ENCODE data around the gene MTFMT. TPM values are rescaled to one million over a fixed set of nuclear protein-coding genes. Genes with fewer than 3 reads are reported as not detected.

The MTFMT gene
- total RNA-seq, 1 experiment from 2014 or later: 30.4 TPM

DNA sequence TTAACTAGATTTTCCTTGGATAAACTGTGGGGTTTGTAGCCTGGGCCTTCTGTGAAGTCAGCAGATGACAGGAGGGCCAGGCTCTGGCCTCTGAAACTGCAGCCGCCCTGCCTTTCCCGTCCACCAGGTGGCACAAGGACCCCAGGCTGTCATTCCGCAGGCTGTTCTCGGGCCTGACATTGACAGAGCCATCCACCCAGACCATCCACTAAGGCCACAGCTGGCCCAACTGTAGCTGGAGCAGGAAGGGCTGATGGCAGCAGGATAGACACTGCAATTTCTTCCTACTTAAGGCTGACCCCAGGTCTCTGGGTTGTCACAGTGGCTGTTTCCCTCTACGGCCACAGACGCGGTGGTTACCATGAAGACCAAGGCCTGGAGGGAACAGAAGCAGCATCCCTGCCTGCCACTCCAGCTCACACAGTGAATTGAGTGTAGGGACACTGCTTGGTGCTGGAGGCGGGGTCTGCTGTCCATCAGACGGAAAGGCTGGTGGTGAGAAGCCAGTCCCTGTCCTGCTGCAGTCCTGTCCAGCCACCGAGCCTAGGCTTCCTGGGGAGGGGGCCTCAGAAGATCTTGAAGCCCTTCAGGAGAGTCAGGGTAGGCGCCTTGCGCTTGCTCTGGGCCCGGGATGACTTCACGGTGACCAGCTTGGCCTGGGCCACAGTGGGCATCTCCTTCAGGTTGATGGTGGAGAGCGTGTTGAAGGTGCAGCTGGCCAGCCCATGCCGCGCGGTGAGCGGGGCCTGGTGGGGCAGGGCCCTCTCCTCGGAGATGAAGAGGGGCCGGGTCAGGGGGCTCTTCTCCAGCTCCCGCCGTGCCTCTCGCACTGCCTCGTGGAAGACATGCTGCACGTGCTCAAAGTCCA, 25.1 kb upstream of the MTFMT start:
- Histone ChIP-seq H2AFZ (ENCODE audit: low read depth, low read length, poor library complexity, severe bottlenecking) (no peak overlapping the region), H3K79me2 (ENCODE audit: insufficient read depth, low read length) (no peaks in the 10 kb centered on the region), H3K36me3 (ENCODE audit: control insufficient read depth in 1 of 2, insufficient read depth in 2 of 2, low read length in 2 of 2) (no peaks in the 10 kb centered on the region), H3K4me2 (ENCODE audit: low read length) (peak overlapping the region; percentile 19; the same call in 1 of the 2 replicates), H3K9ac (ENCODE audit: low read length) (no peak overlapping the region), H3K4me1 (ENCODE audit: control insufficient read depth in 1 of 2, insufficient read depth in 2 of 2, low read length in 2 of 2) (peaks cover 25 to 42% of the 10 kb centered on the region in 2 experiments), H3K9me3 (ENCODE audit: control insufficient read depth in 1 of 2, insufficient read depth in 1 of 2, low read depth in 1 of 2, low read length in 2 of 2) (no peaks in the 10 kb centered on the region), H3K27ac (ENCODE audit: low read depth, low read length) (no peak overlapping the region), H3K9me2 (ENCODE audit: insufficient read depth) (no peaks in the 10 kb centered on the region), H3K27me3 (ENCODE audit: insufficient read depth, low read length) (no peaks in the 10 kb centered on the region), H3K4me3 (replicated peaks in 1 of 2; ENCODE audit: low read depth in 1 of 2, low read length in 2 of 2) (no peak overlapping the region), H4K20me1 (ENCODE audit: insufficient read depth) (no peaks in the 10 kb centered on the region)
- TF ChIP-seq, protein P1, sequence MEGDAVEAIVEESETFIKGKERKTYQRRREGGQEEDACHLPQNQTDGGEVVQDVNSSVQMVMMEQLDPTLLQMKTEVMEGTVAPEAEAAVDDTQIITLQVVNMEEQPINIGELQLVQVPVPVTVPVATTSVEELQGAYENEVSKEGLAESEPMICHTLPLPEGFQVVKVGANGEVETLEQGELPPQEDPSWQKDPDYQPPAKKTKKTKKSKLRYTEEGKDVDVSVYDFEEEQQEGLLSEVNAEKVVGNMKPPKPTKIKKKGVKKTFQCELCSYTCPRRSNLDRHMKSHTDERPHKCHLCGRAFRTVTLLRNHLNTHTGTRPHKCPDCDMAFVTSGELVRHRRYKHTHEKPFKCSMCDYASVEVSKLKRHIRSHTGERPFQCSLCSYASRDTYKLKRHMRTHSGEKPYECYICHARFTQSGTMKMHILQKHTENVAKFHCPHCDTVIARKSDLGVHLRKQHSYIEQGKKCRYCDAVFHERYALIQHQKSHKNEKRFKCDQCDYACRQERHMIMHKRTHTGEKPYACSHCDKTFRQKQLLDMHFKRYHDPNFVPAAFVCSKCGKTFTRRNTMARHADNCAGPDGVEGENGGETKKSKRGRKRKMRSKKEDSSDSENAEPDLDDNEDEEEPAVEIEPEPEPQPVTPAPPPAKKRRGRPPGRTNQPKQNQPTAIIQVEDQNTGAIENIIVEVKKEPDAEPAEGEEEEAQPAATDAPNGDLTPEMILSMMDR (IDR thresholded peaks at IDR 0.05 in 2 of 3, conservative IDR thresholded peaks at IDR 0.05 in 1 of 3; ENCODE audit: borderline replicate concordance in 1 of 3, insufficient read depth in 1 of 3, low read depth in 2 of 3, low read length in 2 of 3): peak; percentile 89 to 95 (median 90)
- TF ChIP-seq TCF7L2 (IDR thresholded peaks at IDR 0.05; ENCODE audit: borderline replicate concordance, extremely low read depth, insufficient read depth, insufficient read length): no peak
- TF ChIP-seq, protein P2, sequence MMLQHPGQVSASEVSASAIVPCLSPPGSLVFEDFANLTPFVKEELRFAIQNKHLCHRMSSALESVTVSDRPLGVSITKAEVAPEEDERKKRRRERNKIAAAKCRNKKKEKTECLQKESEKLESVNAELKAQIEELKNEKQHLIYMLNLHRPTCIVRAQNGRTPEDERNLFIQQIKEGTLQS (IDR thresholded peaks at IDR 0.05): no peak
- TF ChIP-seq, protein P3, sequence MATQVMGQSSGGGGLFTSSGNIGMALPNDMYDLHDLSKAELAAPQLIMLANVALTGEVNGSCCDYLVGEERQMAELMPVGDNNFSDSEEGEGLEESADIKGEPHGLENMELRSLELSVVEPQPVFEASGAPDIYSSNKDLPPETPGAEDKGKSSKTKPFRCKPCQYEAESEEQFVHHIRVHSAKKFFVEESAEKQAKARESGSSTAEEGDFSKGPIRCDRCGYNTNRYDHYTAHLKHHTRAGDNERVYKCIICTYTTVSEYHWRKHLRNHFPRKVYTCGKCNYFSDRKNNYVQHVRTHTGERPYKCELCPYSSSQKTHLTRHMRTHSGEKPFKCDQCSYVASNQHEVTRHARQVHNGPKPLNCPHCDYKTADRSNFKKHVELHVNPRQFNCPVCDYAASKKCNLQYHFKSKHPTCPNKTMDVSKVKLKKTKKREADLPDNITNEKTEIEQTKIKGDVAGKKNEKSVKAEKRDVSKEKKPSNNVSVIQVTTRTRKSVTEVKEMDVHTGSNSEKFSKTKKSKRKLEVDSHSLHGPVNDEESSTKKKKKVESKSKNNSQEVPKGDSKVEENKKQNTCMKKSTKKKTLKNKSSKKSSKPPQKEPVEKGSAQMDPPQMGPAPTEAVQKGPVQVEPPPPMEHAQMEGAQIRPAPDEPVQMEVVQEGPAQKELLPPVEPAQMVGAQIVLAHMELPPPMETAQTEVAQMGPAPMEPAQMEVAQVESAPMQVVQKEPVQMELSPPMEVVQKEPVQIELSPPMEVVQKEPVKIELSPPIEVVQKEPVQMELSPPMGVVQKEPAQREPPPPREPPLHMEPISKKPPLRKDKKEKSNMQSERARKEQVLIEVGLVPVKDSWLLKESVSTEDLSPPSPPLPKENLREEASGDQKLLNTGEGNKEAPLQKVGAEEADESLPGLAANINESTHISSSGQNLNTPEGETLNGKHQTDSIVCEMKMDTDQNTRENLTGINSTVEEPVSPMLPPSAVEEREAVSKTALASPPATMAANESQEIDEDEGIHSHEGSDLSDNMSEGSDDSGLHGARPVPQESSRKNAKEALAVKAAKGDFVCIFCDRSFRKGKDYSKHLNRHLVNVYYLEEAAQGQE (IDR thresholded peaks at IDR 0.05; ENCODE audit: low read depth): no peak
- peak; percentile 6 for TF ChIP-seq YY1 (IDR thresholded peaks at IDR 0.05; ENCODE audit: extremely low read depth, insufficient replicate concordance, low read depth, low read length)
- TF ChIP-seq ELF1 (IDR thresholded peaks at IDR 0.05; ENCODE audit: borderline replicate concordance, low read depth): no peak
- TF ChIP-seq ZFX (IDR thresholded peaks at IDR 0.05): 0 out of 2 replicates have a peak, but pooled peaks have one; percentile 13
- peak; percentile 93 for TF ChIP-seq RAD21 (IDR thresholded peaks at IDR 0.05; ENCODE audit: low read depth)
- TF ChIP-seq CBX3 (IDR thresholded peaks at IDR 0.05; ENCODE audit: low read depth): no peak
- CTCF ChIA-PET: interaction anchor here (0.8 to 6.5 kb wide), 11 partner anchors 8 to 243 kb away, joined by 3 to 52 read pairs (median 5); partner anchors contain the start of gene CLPX
- RAD21 ChIA-PET (ENCODE audit: low non-redundant PET in 1 of 2, low total read pairs in 2 of 2, uncharacterized antibody in 2 of 2, unreplicated experiment in 2 of 2): interaction anchor here in 1 of 2 experiments (0.5 to 0.7 kb wide), 2 partner anchors 8 to 239 kb away, joined by 3 read pairs; no protein-coding TSS in a partner anchor
- BruUV-seq (replicated peaks): no TSS peak
- intact Hi-C loops (cut with micrococcal nuclease): loop anchor here (1.0 to 5.0 kb wide), 7 partner anchors 22 to 333 kb away; partner anchors contain the start of gene RNU5A-1
- ATAC-seq (peak; percentile 74), DNase-seq (ENCODE audit: low read depth, low spot score) (peak; percentile 41)
- POLR2A ChIA-PET: no interaction called here

Measured in HCT116 (cell line).